Measurements from ENCODE around the gene ZNF587B.
"Not testable (repeated sequence)": the region's sequence is repeated elsewhere in the genome, so short reads cannot be mapped to it uniquely, and the experiment has no call there.

Gene ZNF587B

DNA sequence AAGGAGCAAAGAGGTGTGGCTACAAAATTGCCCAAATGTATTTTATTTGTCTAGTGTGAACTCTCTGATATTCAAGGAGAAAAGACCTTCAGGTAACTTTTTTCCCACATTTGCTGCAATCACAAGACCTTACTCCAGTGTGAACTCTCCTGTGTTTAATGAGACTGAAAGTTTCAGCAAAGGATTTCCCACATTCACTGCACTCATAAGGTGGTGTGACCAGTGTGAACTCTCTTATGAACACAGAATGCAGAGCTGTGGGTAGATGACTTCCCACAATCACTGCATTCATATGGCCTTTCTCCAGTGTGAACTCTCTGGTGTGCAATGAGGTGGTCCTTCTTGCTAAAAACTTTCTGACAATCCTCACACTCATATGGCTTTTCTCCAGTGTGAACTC is 42.4 kb downstream of the ZNF587B start:
- no peak for DNase-seq (ENCODE audit: low read depth)

DNA sequence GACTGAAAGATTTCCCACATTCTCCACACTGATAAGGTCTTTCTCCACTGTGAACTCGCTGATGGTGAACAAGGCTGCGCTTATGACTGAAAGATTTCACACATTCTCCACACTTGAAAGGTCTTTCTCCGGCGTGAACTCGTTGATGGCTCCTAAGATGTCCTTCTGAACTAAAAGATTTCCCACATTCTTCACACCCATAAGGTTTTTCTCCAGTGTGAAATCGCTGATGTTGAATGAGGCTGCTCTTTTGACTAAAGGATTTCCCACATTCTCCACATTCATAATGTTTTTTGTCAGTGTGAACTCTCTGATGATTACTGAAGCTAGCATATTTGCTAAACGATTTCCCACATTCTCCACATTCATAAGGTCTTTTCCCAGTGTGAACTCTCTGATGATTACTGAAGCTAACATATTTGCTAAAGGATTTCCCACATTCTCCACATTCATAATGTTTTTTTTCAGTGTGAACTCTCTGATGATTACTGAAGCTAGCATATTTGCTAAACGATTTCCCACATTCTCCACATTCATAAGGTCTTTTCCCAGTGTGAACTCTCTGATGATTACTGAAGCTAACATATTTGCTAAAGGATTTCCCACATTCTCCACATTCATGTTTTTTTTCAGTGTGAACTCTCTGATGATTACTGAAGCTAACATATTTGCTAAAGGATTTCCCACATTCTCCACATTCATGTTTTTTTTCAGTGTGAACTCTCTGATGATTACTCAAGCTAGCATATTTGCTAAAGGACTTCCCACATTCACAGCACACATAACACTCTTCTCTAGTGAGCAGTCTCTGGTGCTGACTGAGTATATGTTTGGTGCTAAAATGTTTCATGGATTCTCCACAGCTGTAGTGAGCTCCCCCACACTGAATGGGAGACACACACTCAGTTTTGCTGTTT is 44.0 kb downstream of the ZNF587B start:
- DNase-seq (ENCODE audit: low read depth), result not testable (repeated sequence)

DNA sequence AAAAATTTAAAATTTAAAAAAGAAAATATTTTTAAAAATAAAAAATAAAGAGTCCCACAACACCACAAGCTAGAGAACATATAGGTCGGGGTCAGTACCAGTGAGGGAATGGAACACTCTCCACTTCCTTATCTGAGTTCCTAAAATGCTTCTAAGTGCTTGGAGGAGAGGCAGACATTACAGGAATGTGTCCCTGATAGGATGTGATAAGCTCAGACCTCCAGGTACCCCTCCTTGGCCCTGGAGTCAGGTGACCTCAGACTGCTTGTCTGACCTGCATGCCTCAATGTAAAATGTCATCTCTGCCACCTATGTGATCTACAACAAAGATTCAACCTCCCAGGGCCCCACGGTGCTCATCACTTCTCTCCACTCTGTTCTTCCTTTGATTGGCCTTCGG is 55.9 kb downstream of the ZNF587B start:
- no peak for DNase-seq (ENCODE audit: low read depth)

DNA sequence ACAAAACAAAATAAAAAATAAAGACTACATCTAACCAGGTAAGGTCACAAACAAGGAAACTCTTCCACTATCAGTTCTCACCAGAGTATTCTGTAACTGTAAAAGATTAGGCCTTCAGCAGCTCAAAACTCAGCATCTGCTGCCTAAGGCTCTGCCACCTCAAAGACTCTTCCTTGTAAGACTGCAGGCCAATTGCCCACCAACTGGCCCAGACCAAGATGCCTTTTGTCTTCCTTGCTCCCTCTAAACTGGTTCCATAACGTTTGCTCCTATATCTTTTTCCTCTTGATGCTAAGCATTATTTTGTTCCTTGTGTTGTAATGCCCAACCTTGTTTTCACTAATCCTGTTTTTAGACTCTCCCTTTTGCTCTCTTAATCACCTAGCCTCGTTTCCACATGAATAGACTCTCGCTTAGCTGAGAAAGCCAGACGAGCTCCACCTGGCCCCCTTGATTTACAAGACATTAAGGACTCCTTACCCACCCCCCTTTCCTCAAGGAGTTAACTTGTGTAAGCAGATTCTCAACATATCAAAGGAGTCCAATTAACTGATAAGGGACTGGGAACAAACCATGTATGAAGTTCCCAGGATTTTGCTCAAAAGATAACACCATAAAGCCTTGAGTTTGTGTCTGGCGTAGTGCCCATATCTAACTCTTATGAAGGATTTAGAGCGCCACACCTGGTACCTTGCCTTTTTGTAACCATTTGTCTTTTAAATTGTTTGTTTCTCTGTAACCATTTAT is 57.3 kb downstream of the ZNF587B start:
- DNase-seq (ENCODE audit: low read depth), result no peak

DNA sequence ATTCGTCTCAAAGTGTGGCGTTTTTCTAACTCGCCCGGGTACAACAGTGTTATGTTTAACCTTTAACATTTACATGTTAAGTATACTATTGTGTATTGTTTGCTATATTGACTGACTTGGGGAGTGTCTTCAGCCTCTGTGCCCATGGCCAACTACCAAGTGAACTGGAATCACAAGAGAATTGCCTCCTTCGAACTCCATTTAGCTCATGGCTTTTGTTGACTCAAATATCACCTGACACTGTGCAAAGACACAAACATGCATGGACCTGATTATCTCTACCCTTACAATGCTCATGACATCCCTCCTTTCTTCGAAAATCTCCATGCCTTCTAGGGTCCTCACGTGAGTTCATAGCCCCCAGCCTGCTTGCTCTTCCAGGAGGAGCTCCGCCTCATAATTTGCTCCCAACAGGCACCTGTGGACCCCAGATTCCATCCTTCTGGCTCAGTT is 58.0 kb downstream of the ZNF587B start:
- DNase-seq (ENCODE audit: low read depth), result no peak

DNA sequence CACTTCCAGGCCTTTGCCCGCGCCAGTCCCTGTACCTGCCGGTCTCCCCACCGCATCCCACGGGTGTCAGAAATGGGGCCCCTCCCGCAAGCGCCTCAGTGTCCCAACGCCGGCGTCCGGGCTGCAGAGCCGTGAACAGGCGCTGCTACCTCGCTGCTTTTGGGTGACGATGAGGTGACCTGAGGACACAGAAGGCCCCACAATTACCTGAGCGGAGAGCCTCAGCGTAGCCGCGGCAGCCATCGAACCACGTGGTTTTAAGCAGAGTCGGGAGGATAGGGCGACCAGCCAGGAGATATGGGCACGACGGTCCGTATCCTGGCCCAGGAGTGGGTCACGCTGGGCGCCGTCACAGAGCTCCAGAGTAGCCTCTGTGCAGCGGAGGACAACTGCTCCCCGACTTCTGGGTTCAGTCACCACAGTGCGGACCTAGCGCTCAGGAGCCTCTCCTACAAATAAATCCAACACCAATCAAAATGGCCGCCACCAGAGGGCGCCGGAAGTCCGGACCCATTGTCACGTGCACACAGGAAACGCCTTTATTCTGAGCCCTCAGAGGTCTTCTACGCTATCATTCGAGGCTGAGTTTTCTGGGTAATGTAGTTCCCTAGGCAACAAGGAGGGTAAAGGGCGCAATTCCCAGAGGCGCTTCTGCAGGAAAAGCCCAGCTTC is 58.6 kb downstream of the ZNF587B start, which contains the start of gene ZNF814:
Gene ZNF814 (minus strand): TSS at position 478 of the 672 bp plus-strand sequence. CDS start 235 bp downstream, at position 243.
- DNase-seq (ENCODE audit: low read depth), result peak; percentile 53

DNA sequence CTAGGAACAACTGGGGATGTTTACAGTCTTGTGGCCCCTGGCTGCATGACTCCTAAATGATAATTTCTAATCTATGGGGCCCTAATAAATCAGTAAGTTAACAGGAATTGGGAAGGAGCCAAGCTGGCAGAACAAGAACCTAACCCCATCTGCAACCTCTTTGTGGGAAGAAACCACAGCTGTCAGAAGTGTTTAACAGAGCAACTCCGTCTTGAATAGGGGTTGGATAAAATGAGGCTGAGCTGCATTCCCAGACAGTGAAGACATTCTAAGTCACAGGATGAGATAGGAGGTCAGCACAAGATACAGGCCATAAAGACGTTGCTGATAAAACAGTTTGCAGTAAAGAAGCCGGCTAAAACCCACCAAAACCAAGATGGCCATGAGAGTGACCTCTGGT is 60.6 kb downstream of the ZNF587B start:
- DNase-seq (ENCODE audit: low read depth), result not testable (repeated sequence)
